ENCODE data around the gene PARVG.
A peak's percentile ranks its signal among the peaks of the same experiment; 100 is the strongest.

PARVG gene

DNA sequence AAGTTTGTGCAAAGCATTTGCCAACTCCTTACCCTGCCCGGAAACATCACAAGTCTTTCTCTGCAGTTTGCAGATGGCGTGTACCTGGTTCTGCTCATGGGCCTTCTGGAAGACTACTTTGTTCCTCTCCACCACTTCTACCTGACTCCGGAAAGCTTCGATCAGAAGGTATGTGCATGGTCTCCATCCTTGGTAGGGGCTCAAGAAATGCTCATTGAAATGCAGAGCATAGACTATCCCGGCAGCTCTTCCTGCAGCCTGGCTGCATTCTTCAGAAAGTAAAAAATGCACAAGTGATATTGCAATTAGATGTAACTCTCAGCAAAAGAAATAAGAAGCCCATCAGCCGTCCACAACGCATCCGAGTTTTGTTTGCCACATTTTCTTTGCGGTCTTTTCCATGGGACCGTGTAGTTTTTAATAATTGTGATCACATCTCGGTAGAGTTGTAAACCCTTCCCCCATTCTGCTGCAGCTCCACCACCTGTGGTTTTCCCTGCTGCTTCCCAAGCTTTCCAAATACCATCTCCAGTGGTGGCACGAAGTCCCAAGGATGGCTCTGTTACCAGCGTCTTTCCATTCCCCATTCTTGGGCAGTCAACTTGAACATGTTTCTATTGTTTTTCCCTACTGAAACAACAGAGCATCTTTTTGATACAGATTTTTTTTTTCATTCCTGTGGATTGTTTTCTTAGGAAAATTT is 22.7 kb upstream of the PARVG start:
- DNase-seq: no peak

DNA sequence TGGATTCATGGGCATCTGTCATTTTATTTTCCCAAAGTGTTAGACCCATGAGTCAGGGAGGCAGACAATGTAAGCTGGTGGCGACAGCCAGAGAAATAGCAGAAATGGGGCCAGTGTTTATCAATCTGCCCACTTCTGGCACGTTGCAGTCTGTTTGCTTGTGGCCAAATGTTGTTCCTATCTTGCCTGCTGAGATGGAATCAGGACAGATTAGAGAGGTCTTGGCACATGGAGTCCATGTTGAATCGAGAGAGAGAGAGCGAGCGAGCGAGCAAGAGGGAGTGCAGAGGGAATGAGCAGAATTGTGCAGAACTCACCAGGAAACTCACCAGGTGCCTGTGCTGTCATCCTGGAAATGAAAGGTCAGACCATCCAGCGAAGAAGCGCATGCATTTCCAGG is 21.9 kb upstream of the PARVG start:
- DNase-seq: no peak

DNA sequence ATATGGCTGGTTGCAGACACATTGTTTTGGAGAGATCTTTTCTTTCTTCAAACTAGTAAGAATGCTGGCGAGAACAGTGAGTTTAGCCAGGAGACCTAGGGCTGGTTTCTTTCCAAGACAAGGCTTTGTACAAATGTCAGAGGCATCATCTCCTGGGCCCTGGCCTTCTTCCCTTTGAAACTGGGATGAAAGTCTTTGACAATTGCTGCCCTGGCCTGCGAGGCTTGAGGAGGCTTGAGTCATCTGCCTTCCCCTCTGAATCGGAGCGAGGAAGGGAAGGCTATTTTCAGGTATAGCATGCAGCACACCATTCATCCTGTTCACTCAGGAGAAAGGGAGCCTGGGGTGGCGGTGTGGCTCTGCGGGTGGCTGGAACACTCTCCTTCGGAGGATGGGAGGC is 21.5 kb upstream of the PARVG start:
- no peak for DNase-seq

DNA sequence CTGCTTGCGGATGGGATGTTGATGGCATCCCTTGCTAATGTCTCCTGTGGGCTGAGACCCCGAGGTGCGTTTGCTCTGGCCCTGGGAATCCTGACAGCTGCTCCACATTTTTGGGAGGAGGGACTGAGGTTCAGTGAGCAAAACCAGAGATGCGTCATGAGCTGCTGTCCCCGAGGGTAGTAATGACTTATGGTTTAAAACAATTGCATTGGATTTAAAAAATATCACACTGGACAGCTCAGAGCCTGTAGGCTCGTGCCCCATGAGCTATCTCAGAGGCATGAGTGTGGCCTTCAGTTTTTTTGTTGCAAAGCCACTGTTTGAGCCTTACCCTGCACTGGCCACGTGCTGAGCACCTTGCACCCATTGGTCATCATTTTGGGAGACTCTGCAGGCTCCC is 20.9 kb upstream of the PARVG start:
- DNase-seq: no peak

DNA sequence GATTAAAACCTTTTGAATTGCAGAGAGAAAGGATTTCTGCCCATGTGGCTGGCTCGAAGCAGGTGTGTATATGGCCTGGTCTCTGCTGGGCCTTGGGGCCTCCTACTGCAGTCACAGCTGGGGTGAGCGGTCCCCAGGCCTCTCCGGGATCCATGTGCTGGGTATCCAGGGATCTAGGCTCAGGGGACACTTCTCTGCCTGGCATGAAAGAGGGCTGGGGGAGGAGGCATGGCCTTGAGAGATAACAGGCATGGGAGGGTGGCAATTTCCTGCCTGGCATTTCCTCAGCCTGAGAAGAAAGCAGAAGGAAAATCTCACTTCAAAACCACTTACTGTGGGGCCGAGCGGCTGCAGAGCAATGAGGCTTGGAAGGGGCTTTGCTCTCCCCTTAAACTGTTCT is 20.3 kb upstream of the PARVG start:
- DNase-seq: no peak

DNA sequence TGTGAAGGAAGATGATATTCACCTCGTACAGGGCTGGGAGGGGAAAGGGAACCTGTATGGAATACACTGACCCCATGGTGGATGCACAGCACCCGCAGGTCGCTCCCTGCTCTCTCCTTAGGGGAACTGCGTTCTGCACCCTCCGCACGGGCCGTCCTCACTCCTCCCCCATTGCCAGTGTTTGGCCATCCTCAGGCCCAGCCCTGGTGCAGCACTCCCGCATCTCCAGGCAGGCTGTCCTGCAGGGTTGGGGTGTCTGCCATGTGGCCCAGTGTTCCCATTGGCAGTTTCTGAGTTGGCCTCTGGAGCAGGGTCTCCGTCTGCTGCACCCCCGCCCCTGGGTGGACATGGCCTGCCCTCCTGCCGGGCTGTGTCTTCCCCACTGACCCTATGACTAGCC is 19.1 kb upstream of the PARVG start:
- DNase-seq: no peak

DNA sequence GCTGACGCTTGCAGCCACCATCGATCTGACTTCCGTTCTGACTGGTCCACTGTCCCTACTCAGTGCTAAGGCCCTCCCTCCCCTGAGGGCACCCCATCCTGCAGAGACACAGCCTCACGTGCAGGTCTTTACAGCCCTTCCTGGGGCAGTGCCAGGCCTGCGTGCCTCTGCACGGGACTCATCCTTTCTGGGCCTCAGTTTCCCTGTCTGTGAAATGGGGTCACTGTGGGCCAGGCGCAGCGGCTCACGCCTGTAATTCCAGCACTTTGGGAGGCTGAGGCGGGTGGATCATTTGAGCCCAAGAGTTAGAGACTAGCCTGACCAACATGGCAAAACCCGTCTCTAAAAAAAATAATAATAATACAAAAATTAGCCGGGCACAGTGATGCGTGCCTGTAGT is 17.8 kb upstream of the PARVG start:
- DNase-seq: no peak

DNA sequence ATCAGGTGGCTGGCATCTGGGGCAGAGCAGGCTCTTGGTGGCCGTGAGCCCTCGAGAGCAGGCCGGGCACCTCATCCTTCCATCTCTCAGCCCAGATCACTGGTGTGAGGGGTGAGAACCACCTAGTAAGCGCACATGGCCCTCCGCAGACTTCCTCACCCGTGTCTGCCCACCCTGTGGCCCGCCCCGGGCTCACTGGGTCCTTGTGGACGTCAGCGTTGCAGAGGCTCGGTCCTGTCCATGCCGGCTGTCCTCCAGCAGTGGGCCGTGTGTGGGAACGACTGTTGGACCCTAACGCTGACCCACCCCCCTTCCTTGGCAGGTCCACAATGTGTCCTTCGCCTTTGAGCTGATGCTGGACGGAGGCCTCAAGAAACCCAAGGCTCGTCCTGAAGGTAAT is 17.2 kb upstream of the PARVG start:
- no peak for DNase-seq

DNA sequence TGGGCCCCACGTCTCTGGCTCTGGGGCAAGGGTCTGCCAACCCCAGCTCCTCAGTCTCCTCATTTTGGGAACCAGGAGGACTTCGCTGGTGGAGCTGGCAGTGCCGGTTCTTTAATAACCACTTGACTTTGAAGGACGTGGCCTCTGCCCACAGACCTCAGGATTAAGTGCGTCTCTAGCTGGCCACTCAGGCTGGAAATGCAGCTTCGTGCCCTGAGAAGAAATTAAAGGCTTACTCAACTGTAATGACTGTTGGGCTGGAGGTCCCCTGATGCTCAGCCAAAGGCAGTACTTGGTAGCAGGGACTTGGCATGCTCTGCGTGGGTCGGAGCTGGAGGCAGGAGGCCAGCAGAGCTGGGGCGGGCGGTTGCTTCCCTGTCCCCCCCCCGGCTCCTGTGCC is 16.7 kb upstream of the PARVG start:
- no peak for DNase-seq

DNA sequence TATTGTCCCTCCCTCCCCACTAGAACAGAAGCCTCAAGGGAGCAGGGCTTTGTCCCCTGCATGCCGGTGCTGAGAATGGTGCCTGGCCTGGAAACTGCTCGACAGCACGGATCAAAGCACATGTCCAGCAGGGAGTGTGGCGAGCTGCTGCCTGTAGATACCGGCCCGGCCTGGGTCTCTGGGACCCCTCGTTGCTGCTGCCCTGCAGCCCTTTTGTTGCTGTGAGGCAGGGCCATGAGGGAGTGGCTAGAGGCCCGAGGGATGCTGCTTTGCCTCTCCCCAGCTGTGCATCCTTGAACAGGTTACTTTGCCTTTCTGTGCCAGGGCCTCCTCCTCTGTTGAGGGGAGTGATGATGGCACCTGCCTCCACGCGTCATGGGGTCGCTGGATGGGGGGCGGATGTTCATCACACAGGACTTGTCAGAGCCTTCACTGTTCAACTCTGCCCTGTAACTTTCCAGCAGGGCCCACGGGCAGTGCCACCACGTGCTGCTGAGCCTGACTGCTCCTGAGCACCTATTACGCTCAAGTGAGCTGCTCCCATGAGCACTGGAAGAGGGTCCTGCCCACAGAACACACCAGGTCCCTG is 15.3 kb upstream of the PARVG start:
- DNase-seq: no peak

DNA sequence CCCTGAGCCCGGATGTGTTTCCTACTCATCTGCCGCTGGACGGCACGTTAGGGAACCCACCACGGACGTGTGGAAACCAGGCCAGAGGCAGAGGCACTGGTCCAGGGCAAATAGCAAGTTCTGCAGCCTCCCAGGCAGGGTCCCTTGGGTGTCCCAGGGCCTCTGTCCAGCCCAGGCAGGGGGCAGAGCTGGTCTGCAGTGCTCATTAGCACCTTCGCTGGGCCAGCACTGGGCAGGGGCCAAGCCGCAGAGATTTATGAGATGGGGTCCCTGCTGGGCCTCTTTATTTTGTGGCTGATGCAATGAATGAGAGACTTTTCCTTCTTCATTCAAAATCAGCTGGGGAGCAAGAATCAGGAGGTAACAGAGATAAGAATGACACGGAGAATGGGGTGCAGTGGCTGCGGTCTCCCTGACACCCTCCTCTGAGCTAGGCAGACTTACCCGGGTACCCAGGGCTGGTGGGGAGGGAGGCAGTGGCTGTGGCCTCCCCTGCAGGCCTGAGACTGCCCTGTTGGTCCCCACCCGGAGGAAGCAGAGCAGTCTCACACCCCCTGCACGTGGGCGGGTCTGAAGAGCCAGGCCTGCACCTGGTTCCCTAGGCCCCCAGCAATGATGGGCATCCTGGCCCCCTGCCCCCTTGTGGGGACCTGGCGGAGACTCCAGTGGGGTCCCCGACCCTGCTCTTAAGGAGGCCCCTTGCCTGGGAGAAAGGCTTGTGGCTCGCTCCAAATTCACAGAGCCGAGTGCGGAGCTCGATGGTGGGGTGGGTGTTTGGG is 14.0 kb upstream of the PARVG start:
- DNase-seq: no peak

DNA sequence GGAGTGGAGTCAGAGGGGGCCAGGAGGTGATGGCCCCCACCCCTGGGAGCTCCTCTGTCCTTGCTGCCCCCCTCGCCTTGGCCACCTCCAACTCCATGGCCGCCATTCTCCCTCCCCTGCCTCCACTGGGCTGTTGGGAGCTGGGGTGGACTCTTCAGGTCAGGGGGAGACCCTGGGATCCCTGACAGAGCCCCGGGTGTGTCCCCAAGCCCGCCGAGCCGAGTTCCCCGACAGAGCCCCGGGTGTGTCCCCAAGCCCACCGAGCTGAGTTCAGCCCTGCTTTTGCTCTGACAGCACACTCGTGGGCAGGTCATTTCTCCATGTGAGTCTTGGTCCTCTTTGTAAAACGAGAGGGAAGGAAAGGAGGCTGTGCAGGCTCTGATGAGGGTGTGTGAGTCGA is 13.2 kb upstream of the PARVG start:
- DNase-seq: no peak

DNA sequence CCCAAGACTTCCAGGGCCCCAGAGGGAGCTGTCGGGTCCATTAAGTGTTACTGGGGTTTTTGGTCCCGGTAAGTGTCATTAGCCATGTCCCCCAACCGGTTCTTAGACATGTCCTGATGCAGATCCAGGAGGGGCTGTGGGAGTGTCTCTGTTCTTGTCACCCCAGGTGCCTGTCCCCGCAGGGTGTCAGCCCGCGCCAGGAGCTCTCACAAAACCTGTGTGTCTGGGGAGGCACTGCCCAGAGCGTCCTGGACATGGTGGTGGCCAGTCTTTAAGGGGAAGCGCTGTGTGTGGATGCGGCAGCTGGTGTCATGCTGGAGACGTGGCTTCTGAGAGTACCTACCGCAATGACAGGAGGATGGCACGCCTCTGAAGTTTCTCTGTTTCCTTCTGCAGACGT is 12.5 kb upstream of the PARVG start:
- no peak for DNase-seq

DNA sequence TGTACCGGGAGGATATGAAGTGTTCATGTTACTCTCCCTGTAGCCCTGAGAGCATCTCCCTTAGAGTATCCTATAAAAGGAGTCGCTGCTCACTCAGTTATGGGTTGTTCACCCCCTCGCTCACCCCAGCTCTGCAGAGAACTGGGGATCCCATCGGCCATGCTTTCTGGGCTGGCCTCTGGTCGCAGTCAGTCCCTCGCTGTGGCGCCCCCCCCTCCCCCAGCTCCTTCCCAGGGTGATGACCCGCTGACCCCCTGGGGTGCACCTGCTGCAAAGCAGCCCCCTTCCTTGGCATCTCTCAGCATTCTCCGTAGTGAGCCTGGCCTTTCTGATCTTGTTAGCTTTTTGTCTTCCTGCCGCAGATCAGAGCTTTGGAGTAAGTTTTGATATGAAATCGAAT is 10.3 kb upstream of the PARVG start:
- DNase-seq: no peak

DNA sequence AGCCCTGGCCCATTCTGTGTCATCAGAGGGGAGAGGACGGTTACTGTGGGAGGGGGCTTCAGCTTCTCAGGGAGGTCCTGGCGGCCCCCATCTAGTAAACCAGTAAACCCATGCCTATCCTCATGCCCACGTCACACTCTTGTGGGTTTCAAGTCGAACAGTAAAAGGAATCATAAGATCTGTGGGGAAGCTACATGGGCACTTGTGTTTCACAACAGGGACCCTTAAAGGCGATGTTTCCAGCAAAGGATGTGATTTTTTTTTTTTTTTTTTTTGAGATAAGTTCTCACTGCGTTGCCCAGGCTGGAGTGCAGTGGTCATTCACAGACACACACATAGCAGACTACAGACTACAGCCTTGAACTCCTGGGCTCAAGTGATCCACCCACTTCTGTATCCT is 9.2 kb upstream of the PARVG start:
- no peak for DNase-seq

DNA sequence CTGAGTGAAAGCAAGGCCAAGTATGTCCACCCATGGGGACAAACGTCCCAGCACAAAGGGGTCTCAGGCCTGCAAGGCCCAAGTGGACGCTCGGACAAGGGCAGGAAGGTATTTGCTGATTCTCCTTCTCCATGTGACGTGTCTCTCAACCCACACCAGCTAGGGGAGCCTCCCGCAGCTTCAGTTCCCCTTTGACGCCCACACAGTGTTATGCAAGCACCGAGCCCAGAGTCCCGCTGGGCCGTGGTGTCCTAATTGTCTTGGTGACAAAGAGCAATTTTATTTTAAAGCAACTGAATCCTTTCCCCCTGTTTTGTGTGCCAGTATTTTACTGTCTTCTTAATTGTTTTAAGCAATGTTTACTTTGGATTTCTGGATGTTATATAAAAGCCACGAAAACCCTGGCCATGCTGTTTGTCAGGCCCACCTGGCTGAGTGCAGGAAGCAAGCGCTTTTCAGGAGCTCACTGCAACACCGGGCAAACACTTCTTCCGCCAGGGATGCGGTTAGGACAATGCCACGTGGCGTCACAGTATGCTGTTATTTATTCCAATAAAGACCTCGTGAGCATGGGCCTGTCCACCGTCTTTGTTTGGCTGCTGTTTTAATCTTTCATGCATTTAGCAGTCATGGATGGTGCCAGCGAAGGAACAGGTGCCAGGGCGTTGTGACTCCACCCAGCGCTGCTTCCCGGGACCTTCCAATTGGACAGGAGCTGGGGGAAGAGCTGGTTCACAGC is 8.2 kb upstream of the PARVG start:
- no peak for DNase-seq

DNA sequence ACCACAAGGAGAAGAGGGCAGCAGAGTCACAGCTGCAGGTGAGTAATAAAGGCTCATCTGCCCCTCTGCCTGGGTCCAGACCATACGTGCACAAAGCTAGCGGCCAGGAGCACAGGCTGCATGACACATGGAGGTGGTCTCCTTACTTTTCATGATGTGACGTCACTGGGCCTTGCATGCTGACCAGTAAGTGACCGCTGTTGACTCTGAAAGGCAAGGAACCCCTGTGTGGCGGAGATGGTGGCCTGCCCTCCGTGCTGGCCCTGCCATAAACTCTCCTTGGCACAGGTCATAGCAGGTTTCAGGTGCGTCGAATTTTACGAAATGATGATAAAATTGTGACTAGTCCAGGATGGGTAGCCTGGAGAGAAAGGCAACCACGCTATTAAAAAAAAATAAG is 7.6 kb upstream of the PARVG start:
- no peak for DNase-seq

DNA sequence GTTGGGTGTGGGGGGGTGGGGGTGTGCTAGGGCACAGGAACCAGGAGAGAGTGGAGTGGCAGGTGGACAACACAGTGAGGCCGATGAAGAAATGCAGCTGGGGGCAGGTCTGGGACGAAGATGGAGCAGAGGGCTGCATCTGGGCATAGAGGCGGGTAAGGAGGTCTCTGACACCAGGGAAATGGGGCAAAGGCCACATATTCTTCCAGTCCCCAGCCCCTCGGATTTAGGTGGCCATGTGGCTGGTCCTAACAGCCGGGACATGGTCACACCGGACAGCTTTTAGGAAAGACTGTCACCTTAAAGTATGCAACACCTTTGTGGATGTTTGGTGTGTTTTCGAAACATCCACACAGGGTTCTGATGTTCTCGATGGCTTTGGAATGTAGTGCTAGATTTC is 5.0 kb upstream of the PARVG start:
- DNase-seq: no peak

DNA sequence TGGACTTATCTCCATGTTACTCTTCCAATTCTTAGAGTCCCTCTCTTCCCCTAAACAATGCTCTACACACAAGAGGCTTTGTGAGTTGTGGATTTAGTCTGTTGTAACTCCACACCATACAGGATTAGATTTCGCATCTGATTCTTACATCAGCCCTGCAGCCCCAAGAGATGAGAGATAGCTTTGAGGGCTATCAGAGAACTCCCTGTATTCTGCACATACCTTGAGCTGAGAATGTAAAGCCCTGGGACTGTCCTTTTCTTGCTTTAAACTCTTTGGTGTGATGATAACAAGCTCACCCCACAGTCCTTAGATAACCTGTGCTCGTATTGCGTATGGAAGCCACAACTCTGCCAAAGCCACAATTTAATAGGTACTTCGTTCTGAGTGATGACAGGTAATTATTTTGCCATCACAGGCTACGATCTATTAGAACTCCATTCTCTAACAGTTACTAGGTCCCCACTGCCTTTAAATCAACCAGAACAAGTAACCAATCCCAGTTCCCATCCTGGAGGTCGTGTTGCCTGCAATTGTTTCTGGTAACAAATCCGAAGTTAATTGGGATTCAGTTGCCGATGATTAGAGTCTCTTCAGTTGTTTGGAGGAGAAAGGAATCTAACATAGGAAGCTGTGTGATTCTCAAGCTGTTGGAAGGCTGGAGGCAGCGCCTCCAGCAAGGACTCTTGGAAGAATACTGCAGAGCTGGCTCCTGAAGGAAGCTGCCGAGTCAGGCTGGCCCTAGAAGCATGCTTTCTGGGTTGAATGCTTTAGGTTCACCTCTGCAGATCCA is 1.3 kb upstream of the PARVG start:
- DNase-seq: no peak

DNA sequence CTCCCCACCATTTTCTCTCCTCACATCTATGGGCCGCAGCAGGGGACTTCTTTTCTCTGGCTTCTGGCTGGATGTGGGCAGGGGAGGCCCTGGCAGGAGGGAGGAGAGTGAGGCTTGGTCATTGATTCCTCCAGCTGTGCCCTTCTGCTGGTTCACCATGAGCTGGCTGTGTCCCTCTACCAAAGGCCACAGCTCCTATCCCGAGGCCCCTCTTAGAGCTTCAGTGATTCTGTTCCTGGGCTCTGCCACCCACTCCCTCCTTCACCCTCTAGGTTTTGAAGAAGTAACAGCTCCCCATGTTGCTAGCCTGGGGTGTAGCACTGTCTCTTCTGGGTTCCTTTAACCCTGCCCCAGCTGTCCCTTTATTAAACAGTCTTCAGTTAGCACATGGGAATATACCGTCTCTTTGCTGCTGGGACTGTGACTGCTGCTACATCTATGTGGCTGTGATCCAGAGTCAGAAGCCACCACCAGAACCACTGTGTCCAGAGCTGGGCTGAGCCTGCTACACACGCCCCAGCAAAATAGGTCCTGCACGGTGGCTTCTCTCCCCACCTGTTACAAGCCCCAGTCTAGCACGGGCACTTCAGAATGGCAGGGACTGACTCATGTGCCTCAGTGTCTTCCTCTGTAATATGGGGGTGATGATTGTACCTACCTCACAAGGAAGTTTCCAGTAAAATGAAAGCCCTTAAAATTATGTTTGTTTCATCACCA is 578 bp upstream of the PARVG start:
- DNase-seq: no peak

DNA sequence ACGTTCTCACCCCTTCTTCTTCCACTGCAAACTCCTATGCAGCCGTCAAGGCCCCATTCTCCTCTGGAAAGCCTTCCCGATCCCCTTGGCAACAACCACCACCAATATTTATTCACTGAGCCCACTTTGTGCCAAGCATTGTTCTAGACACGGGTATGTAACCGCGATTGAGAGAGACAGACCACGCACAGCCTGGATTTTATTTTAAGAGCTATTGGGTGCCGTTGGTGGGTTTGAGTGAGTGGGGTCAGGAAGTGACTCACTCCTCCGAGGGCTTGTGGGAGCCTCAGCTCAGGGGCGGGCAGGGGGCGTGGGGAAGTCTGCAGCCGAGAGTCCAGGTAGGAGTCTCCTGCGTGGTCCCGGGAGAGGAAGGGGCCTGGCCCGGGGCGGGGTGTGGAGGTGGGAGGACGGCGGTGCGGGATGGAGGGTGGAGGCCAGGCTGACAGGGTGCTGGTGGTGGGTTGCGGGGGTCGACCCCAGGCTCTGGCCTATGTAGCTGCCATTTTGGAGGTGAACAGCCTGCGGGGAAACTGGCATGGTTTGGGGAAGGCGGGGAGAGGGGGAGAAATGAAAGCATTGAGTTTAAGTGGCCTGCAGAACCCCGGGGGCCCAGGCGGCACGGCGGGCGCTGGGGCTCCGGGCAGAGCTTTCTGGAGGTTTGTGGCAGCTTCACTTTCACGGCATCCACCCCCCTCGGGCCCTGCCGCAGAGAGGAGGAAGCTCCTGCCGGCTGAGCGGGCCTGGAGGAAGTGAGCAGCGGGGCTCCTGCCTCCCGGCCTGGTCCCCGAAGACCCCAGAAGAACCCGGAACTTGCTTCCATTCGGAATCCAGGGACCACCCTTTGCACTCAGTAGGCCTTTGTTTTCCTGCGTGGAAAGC is 547 bp downstream of the PARVG start:
- DNase-seq: peak; percentile 48

All from effector CD8-positive, alpha-beta T cell (primary cell).